GM18502 (cell line): ENCODE results near the gene SOX6.

Source experiments
- ATAC-seq: cut with Tn5 transposase; IDR thresholded peaks from one replicate; pipeline ENCODE4 v1.9.1; 2021; ENCODE audit warnings: mild to moderate bottlenecking; ENCODE audit not compliant: unreplicated experiment, poor library complexity

The SOX6 gene

DNA sequence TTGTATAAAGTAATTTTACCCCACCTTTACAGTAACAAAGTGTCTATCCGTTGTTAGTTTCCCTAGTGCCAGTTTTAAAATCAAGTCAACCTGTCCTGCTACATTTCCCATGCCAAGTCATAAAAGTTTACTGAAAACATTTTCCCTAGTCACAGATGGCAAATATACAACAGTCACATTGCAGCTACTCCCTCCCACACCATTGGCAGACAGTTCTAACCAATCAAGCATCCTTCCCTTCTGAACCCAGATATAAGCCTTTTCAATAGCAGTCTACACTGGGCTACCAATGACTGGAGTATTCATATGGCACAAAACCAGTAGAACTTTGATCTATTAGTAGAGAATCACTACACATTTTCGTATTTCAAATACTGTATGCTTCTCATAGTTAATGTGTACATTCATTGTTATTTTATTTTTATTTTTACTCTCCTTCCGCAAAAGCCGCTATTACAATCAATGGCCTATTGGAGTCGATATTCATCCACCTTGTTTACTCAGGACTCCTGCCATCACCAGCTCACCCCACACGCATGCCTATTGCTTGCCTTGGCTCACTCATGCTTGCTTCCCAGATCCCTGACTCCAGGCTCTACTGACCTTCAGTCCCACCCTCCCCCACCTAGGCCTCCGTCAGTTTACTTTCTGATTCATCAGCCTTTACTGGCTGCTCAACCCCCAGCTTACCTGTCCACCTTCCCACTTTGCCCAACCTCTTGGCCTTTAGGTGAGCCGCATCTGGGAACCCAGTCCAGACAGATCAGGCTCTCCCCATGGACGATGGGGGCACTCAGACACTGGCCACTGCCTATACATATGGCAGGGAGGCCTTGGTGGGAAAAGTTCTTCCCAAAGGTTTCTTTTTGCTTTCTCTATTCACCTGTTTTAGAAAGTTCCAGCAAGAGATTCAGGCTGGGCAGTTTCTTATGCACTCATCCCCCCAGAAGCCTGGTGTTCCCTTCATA lies 408.4 kb downstream of the SOX6 start:
- no peak for ATAC-seq

GRCh38 chr11:15945726-15946125 lies 410.6 kb downstream of the SOX6 start:
- no peak for ATAC-seq

- no peak for ATAC-seq
Measured at GRCh38 chr11:15944460-15944859, 411.9 kb downstream of the SOX6 start.

DNA sequence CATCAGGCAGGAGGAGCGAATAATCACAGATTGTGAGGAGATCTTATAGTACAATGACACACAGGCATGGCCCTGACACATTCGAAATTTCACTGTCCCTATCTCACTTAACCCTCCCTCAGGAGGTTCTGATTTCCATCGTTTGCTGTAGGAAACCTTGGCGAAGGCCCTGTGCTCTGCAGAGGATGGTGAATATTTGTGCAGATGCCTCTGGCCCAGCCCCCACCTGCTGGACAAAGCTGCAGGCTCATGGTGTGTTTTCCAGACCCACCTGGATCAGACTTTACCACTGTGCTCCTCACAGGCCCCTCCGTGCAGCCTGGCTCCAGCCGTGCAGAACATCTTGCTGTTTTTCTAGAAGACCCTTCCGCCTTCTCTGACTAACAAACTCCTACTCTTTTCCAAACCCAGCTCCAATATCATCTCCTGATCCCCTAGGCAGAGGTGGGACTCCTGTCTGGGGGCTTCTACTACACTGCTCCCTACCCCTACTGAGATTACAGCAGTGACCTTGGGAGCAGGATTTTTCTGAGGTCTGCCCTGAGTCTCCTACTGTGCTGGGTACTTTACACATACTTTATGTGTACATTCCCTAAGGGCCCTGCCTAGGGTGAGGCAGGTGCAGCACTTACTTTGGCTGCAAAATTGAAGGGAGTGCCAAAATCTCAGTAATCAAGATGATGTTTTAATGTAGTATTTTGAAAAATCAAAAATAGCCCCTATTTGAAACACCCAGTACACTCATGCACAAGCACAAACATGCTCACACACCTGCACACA lies 412.7 kb downstream of the SOX6 start:
- no peak for ATAC-seq

- no peak for ATAC-seq
Measured at GRCh38 chr11:15942936-15943335, 413.4 kb downstream of the SOX6 start.

- no peak for ATAC-seq
Measured at GRCh38 chr11:15942126-15942525, 414.2 kb downstream of the SOX6 start.

DNA sequence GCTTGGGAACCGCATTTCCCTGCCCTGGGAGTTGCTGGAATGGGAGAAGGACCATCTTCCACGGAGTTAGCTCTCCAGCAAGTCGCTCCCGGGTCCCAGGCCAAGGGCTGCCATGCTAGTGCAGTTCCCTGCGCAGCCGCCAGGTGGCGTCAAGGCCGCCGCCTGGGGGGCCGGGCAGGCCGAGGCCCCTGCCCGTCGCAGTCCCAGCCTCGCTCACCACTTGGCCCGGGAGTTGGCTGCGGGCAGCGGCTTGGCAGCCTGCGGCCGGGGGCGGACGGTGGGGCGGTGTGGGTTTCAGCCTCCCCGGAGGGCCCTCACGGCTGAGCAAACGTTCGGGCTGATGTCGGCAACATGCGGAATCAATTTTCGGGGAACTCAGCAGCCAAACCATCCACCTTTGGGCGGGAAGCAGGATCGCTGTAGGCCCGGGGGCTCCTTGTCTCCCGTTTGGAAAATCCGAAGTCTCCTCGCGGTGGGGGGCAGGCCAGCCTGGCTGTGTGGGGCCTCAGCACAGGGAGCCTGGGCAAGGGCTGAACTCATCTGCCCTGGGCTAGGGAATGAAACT lies 415.1 kb downstream of the SOX6 start:
- peak; percentile 78 for ATAC-seq

DNA sequence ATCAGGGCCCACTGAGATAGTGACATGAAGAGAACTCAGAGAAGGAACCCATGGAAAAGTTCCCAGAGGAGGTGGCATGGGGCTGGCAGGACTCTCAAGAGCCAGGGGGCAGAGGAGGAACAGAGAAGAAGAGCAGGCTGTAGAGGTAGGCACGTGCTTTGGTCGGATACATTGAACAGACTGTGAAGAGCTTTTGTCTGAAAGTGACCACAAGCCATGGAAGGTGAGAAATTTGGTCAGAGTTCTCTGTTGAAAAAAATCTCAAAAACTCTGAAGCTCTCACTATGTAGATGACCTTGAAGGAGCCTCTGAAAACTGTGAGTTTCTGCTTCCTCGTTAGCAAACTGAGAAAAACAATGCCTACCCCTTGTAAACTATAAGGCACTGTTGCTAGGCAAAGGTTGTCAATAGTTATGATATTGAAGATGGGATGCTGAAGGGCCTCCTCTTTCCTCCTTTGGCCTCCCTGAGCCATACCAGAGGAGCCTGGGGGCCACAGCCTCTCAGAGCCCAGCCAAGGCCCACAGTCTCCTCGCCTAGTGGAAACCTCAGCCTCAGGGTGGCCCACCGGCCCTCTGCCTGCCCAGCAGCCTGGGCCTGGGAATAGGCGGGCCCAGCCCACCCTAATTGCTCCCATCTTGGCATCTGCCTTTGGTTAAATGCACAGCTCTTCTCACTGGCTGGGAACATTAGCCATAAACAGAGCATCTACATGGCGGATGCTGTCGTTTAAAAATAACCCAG lies 415.7 kb downstream of the SOX6 start:
- ATAC-seq, result peak; percentile 20

DNA sequence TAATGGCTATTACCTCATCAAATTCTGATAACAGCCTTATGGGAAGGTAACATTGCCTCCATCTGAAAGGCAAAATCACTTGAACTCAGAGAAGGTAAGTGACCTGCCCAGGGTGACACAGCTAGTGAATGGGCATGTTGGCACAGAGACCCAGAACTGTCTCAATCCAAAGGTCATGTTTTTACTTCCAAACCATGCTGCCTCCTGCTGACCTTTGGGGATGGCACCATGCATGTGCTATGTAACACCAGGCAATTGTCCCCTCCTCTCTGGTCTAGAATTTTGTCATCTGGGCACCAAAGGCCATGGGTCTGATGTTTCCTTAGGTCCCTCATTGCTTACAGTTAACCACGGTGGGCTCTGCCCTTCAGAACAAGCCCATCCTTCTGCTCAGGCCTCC lies 417.4 kb downstream of the SOX6 start:
- no peak for ATAC-seq

GRCh38 chr11:15938121-15938611 lies 418.2 kb downstream of the SOX6 start:
- ATAC-seq, result no peak

- ATAC-seq, result no peak
Measured at GRCh38 chr11:15937601-15938120, 418.7 kb downstream of the SOX6 start.

- no peak for ATAC-seq
Measured at GRCh38 chr11:15936011-15936410, 420.3 kb downstream of the SOX6 start.

DNA sequence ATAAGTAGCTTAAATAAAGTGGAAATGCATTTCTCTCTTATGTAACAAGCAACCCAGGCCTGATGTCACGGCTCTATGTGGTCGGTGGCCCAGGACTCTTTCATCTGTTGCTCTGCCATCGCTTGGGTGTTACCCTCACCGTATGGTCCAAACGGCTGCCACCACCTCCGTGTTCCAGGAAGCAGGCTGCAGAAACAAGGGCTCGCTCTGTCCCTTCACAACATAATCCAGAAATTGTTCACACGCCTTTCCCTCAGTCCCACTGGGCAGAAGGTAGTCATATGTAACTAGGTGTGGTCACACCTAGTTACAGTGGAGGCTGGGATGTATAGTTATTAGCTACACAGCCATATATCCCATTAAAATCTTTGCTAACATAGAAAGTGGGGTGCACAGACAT lies 421.0 kb downstream of the SOX6 start:
- no peak for ATAC-seq

DNA sequence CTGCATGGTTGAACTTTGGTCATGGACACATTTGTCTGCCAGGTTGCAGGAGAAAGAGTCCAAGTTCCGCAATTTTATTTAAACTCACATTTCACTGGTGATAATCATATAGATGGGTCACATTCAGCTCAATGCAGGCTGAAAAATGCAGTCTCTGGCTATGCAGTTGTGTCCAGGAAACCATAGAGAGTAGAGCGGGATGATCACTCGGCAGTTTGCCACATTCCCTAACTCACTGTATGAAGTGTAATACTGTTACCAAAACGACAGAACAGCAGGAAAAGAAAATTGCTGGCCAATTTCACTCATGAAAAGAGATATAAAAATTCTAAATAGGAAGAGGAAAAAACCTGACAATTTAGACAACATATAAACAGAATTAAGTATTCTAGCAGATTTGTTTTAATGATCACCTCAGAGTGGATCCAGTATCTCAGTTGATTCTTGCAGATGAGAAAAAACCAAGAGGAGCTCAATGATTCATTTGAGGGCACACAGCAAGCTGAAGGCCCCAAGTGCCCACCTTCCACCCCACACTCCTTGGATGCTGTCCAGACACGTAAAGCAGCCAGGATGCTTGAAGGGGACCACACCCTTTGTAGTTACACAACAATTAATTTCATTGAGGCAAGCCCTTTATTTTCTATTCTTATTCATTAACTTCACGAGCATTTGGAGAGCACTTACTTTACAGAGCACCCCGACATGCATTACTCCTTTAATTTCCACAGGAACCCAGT lies 422.3 kb downstream of the SOX6 start:
- no peak for ATAC-seq

DNA sequence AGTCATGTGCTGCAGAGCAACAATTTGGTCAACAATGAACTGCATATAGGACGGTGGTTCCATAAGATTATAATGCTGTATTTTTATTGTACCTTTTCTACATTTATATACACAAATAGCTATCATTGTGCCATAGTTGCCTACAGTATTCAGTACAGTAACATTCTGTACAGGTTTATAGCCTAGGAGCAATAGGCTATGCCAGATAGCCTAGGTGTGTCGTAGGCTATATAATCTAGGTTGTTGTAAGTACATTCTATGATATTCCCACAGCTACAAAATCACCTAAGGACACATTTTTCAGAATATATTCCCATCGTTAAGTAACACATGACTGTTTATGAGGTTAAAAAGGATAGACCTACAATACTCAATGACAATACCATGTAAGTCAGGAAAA lies 423.9 kb downstream of the SOX6 start:
- ATAC-seq, result no peak

GRCh38 chr11:15931497-15931896 lies 424.8 kb downstream of the SOX6 start:
- ATAC-seq, result no peak

GRCh38 chr11:15930442-15931025 lies 425.8 kb downstream of the SOX6 start:
- ATAC-seq, result no peak

- ATAC-seq, result no peak
Measured at GRCh38 chr11:15929371-15929901, 426.9 kb downstream of the SOX6 start.

- ATAC-seq, result no peak
Measured at GRCh38 chr11:15927864-15928217, 428.5 kb downstream of the SOX6 start.
